GM06990 (cell line): ENCODE data around the gene NHERF1.

Experiments
- DNase-seq: peaks from one replicate; pipeline ENCODE4 v3.0.0-alpha.2; 2011; ENCODE audit not compliant: insufficient read length; ENCODE audit errors: extremely low read depth
- H3K27me3 ChIP-seq: replicated peaks from 2 replicates; pipeline ENCODE4 v1.6.0; 2011; ENCODE audit warnings: low read length; ENCODE audit not compliant: control insufficient read depth, insufficient read depth
- H3K36me3 ChIP-seq: 2 replicates; pipeline ENCODE4 v1.5.1; 2011; ENCODE audit warnings: low read length; ENCODE audit not compliant: control insufficient read depth, insufficient read depth
- H3K4me3 ChIP-seq: replicated peaks from 2 replicates; pipeline ENCODE4 v1.5.1; 2011; ENCODE audit warnings: low read depth, mild to moderate bottlenecking, control low read depth, low read length
- TF ChIP-seq, protein P1 (sequence below): IDR thresholded peaks from 2 replicates; pipeline ENCODE4 v1.5.1; 2011; ENCODE audit warnings: low read length, control low read depth, mild to moderate bottlenecking, inconsistent platforms; ENCODE audit not compliant: insufficient read depth, poor library complexity, severe bottlenecking

The NHERF1 gene

DNA sequence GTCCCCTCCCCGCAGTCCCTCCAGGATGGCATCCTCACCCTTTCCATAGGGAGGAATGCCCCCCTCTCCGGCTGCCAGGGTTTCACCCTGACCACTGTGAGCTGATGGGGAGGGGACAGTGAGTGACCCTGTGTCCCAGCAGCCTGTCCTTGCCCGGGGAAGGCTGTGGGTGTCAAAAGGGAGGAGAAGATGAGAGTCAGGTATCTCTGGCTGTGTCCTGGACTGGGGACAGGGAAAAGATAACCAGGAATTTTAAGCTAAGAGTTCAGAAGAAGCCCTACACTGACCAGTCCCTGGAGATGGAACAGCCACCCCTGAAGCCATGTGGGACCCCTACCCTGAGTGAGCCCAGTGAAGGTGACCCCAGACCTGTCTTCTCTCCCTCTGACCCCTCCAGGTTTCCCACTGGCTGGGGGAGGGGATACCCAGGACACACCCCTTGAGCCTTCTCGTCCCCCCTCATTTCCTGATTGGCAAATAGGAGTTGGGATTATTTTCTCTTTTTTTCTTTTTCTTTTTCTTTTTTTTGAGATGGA, 16.4 kb downstream of the NHERF1 start:
- DNase-seq = no peak
- Histone ChIP-seq H3K36me3 (peaks cover 8% of the 10 kb centered on the region), H3K4me3 (no peak overlapping the region), H3K27me3 (no peaks in the 10 kb centered on the region)
- TF ChIP-seq, protein P1, sequence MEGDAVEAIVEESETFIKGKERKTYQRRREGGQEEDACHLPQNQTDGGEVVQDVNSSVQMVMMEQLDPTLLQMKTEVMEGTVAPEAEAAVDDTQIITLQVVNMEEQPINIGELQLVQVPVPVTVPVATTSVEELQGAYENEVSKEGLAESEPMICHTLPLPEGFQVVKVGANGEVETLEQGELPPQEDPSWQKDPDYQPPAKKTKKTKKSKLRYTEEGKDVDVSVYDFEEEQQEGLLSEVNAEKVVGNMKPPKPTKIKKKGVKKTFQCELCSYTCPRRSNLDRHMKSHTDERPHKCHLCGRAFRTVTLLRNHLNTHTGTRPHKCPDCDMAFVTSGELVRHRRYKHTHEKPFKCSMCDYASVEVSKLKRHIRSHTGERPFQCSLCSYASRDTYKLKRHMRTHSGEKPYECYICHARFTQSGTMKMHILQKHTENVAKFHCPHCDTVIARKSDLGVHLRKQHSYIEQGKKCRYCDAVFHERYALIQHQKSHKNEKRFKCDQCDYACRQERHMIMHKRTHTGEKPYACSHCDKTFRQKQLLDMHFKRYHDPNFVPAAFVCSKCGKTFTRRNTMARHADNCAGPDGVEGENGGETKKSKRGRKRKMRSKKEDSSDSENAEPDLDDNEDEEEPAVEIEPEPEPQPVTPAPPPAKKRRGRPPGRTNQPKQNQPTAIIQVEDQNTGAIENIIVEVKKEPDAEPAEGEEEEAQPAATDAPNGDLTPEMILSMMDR = no peak

DNA sequence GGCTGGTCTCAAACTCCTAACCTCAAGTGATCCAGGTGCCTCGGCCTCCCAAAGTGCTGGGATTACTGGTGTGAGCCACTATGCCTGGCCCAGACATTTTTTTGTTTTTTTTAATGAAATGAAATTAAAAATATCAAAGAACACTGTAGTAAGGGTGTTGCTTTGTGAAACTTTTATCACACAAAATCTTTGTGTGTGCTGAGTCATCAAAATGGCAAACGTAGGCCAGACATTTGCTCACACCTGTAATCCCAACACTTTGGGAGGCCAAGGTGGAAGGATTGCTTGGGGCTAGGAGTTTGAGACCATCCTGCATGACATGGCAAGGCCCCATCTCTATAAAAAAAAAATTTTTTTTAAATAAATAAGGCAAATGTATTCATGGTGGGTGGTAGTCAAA, 18.0 kb downstream of the NHERF1 start:
- TF ChIP-seq, protein P1 = no peak
- peaks cover 13% of the 10 kb centered on the region for H3K36me3 ChIP-seq
- no peak for DNase-seq
- no peaks in the 10 kb centered on the region for H3K27me3 ChIP-seq
- H3K4me3 ChIP-seq = no peak overlapping the region

DNA sequence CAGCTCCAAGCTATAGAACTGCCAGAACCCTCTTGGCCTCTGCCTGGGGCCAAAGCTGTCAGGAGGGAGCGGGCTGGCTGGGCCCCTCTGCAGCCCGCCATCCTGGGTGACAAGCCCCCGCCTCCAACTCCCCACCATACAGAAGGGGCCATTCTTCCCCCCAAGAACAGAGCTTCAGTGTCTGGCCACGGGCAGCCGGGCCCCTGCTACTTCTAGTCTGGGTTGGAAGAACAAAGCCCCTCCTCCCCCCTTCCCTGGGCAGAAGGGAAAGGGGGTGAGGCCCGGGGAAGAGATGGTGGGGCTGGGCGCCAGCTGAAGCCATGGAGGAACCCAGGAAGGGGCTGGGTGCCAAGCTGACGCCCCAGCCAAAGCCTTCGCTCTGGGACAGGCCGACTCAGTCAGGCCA, 18.7 kb downstream of the NHERF1 start:
- no peak for DNase-seq
- H3K27me3 ChIP-seq = no peaks in the 10 kb centered on the region
- peaks cover 19% of the 10 kb centered on the region for H3K36me3 ChIP-seq
- H3K4me3 ChIP-seq = no peak overlapping the region
- TF ChIP-seq, protein P1 = no peak

GRCh38 chr17:74768069-74768762, 19.8 kb downstream of the NHERF1 start:
- H3K36me3 ChIP-seq = peaks cover 27% of the 10 kb centered on the region
- DNase-seq = no peak

DNA sequence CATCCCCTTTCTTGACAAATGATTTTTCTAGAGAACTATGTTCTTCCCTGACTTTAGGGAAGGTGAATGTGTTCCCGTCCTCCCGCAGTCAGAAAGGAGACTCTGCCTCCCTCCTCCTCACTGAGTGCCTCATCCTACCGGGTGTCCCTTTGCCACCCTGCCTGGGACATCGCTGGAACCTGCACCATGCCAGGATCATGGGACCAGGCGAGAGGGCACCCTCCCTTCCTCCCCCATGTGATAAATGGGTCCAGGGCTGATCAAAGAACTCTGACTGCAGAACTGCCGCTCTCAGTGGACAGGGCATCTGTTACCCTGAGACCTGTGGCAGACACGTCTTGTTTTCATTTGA, 20.3 kb downstream of the NHERF1 start:
- H3K27me3 ChIP-seq = no peaks in the 10 kb centered on the region
- no peak for DNase-seq
- TF ChIP-seq, protein P1 = no peak
- H3K36me3 ChIP-seq = peaks cover 29% of the 10 kb centered on the region
- H3K4me3 ChIP-seq = no peak overlapping the region

More at GRCh38 chr17:74768069-74768762, 19.8 kb downstream of the NHERF1 start:
- TF ChIP-seq, protein P1 = no peak
- Histone ChIP-seq H3K27me3 (no peaks in the 10 kb centered on the region), H3K4me3 (no peak overlapping the region)
